IPS DF 19.7 (cell line): ENCODE measurements around the gene CIZ1.

ENCODE experiments used
- DNase-seq: peaks from one replicate; pipeline ENCODE4 v3.0.0-alpha.2; 2013; ENCODE audit warnings: low read depth, low spot score

CIZ1 gene

GRCh38 chr9:128213746-128214497 lies 22.6 kb upstream of the CIZ1 start:
- DNase-seq, result no peak

- no peak for DNase-seq
These were observed 20.6 kb upstream of the CIZ1 start for GRCh38 chr9:128211981-128212281.

- DNase-seq, result no peak
These were observed 20.0 kb upstream of the CIZ1 start for GRCh38 chr9:128211186-128211980.

- DNase-seq, result no peak
These were observed 17.7 kb upstream of the CIZ1 start for GRCh38 chr9:128208946-128209669.

- no peak for DNase-seq
These were observed 17.0 kb upstream of the CIZ1 start for GRCh38 chr9:128208386-128208785.

GRCh38 chr9:128206916-128207910 lies 15.8 kb upstream of the CIZ1 start:
- no peak for DNase-seq

- no peak for DNase-seq
These were observed 15.1 kb upstream of the CIZ1 start for GRCh38 chr9:128206484-128206883.

GRCh38 chr9:128205296-128205944 lies 14.0 kb upstream of the CIZ1 start:
- DNase-seq, result no peak

GRCh38 chr9:128204858-128205257 lies 13.5 kb upstream of the CIZ1 start:
- no peak for DNase-seq

- DNase-seq, result no peak
These were observed 12.6 kb upstream of the CIZ1 start for GRCh38 chr9:128203707-128204551.

GRCh38 chr9:128203024-128203706 lies 11.8 kb upstream of the CIZ1 start, which contains the start of gene DNM1:
DNM1 (plus strand) TSS chr9:128203379; CDS start chr9:128203471, 92 bp downstream.
- no peak for DNase-seq

GRCh38 chr9:128202648-128203023 lies 11.3 kb upstream of the CIZ1 start:
- DNase-seq, result no peak

- no peak for DNase-seq
These were observed 10.3 kb upstream of the CIZ1 start for GRCh38 chr9:128201441-128202369.

GRCh38 chr9:128193469-128194096 lies 2.2 kb upstream of the CIZ1 start:
- no peak for DNase-seq

GRCh38 chr9:128192601-128193371 lies 1.4 kb upstream of the CIZ1 start:
- DNase-seq, result no peak

GRCh38 chr9:128190516-128191405 lies 611 bp downstream of the CIZ1 start:
- DNase-seq, result no peak
